ENCODE measurements around the gene CACHD1.

The CACHD1 gene

GRCh38 chr1:64473367-64473766 is 3.4 kb downstream of the CACHD1 start:
- no peak for DNase-seq (ENCODE audit: low read depth in 2 of 2)

GRCh38 chr1:64474133-64474532 is 4.2 kb downstream of the CACHD1 start:
- DNase-seq (ENCODE audit: low read depth in 2 of 2): no peak

GRCh38 chr1:64474665-64475439 is 4.9 kb downstream of the CACHD1 start:
- DNase-seq (ENCODE audit: low read depth in 2 of 2): no peak

GRCh38 chr1:64476251-64476952 is 6.5 kb downstream of the CACHD1 start:
- no peak for DNase-seq (ENCODE audit: low read depth in 2 of 2)

GRCh38 chr1:64478594-64479470 is 8.9 kb downstream of the CACHD1 start:
- no peak for DNase-seq (ENCODE audit: low read depth in 2 of 2)

- DNase-seq (ENCODE audit: low read depth in 2 of 2): no peak
Observed at GRCh38 chr1:64479874-64480273, 9.9 kb downstream of the CACHD1 start.

GRCh38 chr1:64480999-64481772 is 11.3 kb downstream of the CACHD1 start:
- DNase-seq (ENCODE audit: low read depth in 2 of 2): no peak

- DNase-seq (ENCODE audit: low read depth in 2 of 2): no peak
Observed at GRCh38 chr1:64482128-64482527, 12.2 kb downstream of the CACHD1 start.

GRCh38 chr1:64482720-64483119 is 12.8 kb downstream of the CACHD1 start:
- DNase-seq (ENCODE audit: low read depth in 2 of 2): no peak

GRCh38 chr1:64483731-64484414 is 13.9 kb downstream of the CACHD1 start:
- DNase-seq (ENCODE audit: low read depth in 2 of 2): no peak

- DNase-seq (ENCODE audit: low read depth in 2 of 2): no peak
Observed at GRCh38 chr1:64484651-64485050, 14.7 kb downstream of the CACHD1 start.

GRCh38 chr1:64486193-64486592 is 16.3 kb downstream of the CACHD1 start:
- DNase-seq (ENCODE audit: low read depth in 2 of 2): no peak

- DNase-seq (ENCODE audit: low read depth in 2 of 2): no peak
Observed at GRCh38 chr1:64487061-64487460, 17.1 kb downstream of the CACHD1 start.

GRCh38 chr1:64488862-64489261 is 18.9 kb downstream of the CACHD1 start:
- no peak for DNase-seq (ENCODE audit: low read depth in 2 of 2)

- no peak for DNase-seq (ENCODE audit: low read depth in 2 of 2)
Observed at GRCh38 chr1:64489707-64490106, 19.8 kb downstream of the CACHD1 start.

- no peak for DNase-seq (ENCODE audit: low read depth in 2 of 2)
Observed at GRCh38 chr1:64490213-64490818, 20.4 kb downstream of the CACHD1 start.

GRCh38 chr1:64492424-64492823 is 22.5 kb downstream of the CACHD1 start:
- DNase-seq (ENCODE audit: low read depth in 2 of 2): no peak

GRCh38 chr1:64493831-64494230 is 23.9 kb downstream of the CACHD1 start:
- no peak for DNase-seq (ENCODE audit: low read depth in 2 of 2)

- no peak for DNase-seq (ENCODE audit: low read depth in 2 of 2)
Observed at GRCh38 chr1:64494659-64495058, 24.7 kb downstream of the CACHD1 start.

- DNase-seq (ENCODE audit: low read depth in 2 of 2): no peak
Observed at GRCh38 chr1:64495878-64496277, 25.9 kb downstream of the CACHD1 start.

GRCh38 chr1:64496606-64497005 is 26.7 kb downstream of the CACHD1 start:
- no peak for DNase-seq (ENCODE audit: low read depth in 2 of 2)
